Measurements from ENCODE around the gene VPS26C. TPM values are rescaled to one million over a fixed set of nuclear protein-coding genes. Genes with fewer than 3 reads are reported as not detected.

The VPS26C gene
- polyA plus RNA-seq, 10 donors = 24.2 to 32.6 (median 29.5) TPM

Other genes starting within 250 kb of the VPS26C start
- gene PIGP, start 194.3 kb downstream of the VPS26C start, polyA plus RNA-seq (ENCODE audit: insufficient read length in 10 of 10) = 10 to 100 TPM; 22.2 to 36.2 (median 27.6) TPM
- gene TTC3, start 194.1 kb downstream of the VPS26C start, polyA plus RNA-seq (ENCODE audit: insufficient read length in 10 of 10) = 100 to 1,000 TPM; 124 to 170 (median 135) TPM
- 10 to 100 TPM; 44.9 to 70.5 (median 54.9) TPM for gene DYRK1A, start 99.4 kb upstream of the VPS26C start, polyA plus RNA-seq (ENCODE audit: insufficient read length in 10 of 10)